ENCODE results near the gene IFT52.
"Not testable (repeated sequence)": the region's sequence is repeated elsewhere in the genome, so short reads cannot be mapped to it uniquely, and the experiment has no call there.

DNA sequence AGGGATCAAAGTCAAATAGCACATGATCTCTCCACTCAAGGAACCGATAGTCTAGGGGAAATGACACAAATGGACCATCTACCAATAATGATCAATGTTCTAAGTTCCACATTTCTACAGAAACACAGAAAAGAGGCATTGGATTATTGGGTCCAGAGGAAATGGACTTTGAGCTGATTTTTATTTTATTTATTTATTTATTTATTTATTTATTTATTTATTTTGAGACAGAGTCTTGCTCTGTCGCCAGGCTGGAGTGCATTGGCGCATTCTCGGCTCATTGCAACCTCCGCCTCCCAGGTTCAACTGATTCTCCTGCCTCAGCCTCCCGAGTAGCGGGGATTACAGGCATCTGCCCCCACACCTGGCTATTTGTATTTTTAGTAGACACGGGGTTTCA is 11.2 kb downstream of the IFT52 start:
- TF ChIP-seq, protein P1, sequence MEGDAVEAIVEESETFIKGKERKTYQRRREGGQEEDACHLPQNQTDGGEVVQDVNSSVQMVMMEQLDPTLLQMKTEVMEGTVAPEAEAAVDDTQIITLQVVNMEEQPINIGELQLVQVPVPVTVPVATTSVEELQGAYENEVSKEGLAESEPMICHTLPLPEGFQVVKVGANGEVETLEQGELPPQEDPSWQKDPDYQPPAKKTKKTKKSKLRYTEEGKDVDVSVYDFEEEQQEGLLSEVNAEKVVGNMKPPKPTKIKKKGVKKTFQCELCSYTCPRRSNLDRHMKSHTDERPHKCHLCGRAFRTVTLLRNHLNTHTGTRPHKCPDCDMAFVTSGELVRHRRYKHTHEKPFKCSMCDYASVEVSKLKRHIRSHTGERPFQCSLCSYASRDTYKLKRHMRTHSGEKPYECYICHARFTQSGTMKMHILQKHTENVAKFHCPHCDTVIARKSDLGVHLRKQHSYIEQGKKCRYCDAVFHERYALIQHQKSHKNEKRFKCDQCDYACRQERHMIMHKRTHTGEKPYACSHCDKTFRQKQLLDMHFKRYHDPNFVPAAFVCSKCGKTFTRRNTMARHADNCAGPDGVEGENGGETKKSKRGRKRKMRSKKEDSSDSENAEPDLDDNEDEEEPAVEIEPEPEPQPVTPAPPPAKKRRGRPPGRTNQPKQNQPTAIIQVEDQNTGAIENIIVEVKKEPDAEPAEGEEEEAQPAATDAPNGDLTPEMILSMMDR (IDR thresholded peaks at IDR 0.05) = not testable (repeated sequence)
- not testable (repeated sequence) for TF ChIP-seq POLR2A (IDR thresholded peaks at IDR 0.05)
